ENCODE measurements around the gene JHY.

JHY gene

DNA sequence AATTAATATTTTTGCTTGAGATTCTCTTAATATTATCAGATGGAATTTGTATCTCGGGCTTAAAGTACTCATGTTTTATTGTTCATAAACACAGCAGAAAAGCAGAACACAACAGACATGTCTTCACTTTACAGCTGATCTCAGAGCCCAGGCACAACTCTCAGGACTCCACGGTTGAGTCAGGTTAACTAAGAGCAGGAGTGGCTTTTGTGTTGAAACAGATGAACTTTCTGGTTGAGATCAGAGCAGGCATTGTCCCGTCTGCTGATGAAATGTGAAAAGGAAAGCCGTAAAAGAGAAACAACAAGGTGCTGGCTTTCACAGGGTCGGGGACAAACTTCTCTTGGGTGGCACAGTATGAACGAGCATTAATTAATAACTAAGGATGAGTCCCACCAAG lies 49.0 kb downstream of the JHY start:
- Histone ChIP-seq H3K4me1 (ENCODE audit: control insufficient read depth, insufficient read depth, low read length, poor library complexity, severe bottlenecking) (no peaks in the 10 kb centered on the region), H3K36me3 (ENCODE audit: control insufficient read depth, insufficient read depth, low read length) (no peaks in the 10 kb centered on the region), H3K4me3 (ENCODE audit: insufficient read depth, low read depth, low read length, poor library complexity, severe bottlenecking) (no peak overlapping the region), H3K27ac (ENCODE audit: insufficient read depth, low read length, poor library complexity, severe bottlenecking) (no peak overlapping the region), H3K9me3 (ENCODE audit: control insufficient read depth, low read length) (no peaks in the 10 kb centered on the region), H3K27me3 (replicated peaks; ENCODE audit: control insufficient read depth, insufficient read depth, low read length, poor library complexity, severe bottlenecking) (no peaks in the 10 kb centered on the region)
- no peak for DNase-seq

DNA sequence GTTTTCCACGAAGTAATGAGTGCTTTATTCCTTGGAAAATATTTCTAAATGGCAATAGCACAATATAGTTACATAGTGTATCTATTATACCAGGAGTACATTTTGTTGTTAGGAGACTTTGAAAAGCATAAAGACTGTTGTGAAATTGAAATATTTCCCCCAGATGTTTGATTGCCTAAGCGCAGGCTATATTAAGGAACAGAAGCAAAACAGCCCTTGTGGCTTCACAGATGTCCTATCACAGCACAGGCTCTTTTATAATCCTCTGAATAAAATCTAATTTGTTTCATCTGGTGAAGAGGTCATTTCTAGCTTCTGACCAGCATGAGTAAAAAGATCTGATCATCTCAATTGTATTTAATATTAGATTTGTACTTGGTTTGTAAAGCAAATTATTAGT lies 50.9 kb downstream of the JHY start:
- Histone ChIP-seq H3K4me3 (ENCODE audit: insufficient read depth, low read depth, low read length, poor library complexity, severe bottlenecking) (no peak overlapping the region), H3K27me3 (replicated peaks; ENCODE audit: control insufficient read depth, insufficient read depth, low read length, poor library complexity, severe bottlenecking) (no peaks in the 10 kb centered on the region), H3K9me3 (ENCODE audit: control insufficient read depth, low read length) (no peaks in the 10 kb centered on the region), H3K36me3 (ENCODE audit: control insufficient read depth, insufficient read depth, low read length) (no peaks in the 10 kb centered on the region), H3K4me1 (ENCODE audit: control insufficient read depth, insufficient read depth, low read length, poor library complexity, severe bottlenecking) (no peaks in the 10 kb centered on the region), H3K27ac (ENCODE audit: insufficient read depth, low read length, poor library complexity, severe bottlenecking) (no peak overlapping the region)
- DNase-seq = no peak

- Histone ChIP-seq H3K27me3 (replicated peaks; ENCODE audit: control insufficient read depth, insufficient read depth, low read length, poor library complexity, severe bottlenecking) (no peaks in the 10 kb centered on the region), H3K9me3 (ENCODE audit: control insufficient read depth, low read length) (no peaks in the 10 kb centered on the region), H3K4me1 (ENCODE audit: control insufficient read depth, insufficient read depth, low read length, poor library complexity, severe bottlenecking) (no peaks in the 10 kb centered on the region), H3K36me3 (ENCODE audit: control insufficient read depth, insufficient read depth, low read length) (no peaks in the 10 kb centered on the region), H3K27ac (ENCODE audit: insufficient read depth, low read length, poor library complexity, severe bottlenecking) (no peak overlapping the region), H3K4me3 (ENCODE audit: insufficient read depth, low read depth, low read length, poor library complexity, severe bottlenecking) (no peak overlapping the region)
- DNase-seq = no peak
Measured at GRCh38 chr11:122937983-122938382, 55.4 kb downstream of the JHY start.

DNA sequence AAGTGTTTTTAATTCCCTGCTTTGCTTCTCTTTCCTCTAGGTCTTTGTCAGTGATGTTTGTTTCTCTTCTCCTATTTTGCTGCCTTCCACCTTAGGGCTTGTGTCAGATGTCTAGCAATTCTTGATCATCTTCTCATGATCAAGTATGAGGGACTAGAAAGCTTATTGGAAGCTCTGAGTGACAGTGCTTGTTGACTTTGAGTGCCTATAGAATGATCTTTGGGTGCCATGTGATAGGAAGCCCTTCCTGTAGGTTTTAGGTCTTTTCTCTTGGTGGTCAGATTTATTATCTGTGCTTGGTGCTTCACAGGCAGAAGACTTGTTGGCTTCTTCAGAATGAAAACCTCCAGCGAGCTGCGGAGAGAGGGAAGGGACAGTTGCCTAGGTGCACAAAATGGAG lies 56.0 kb downstream of the JHY start:
- no peaks in the 10 kb centered on the region for H3K27me3 ChIP-seq (replicated peaks; ENCODE audit: control insufficient read depth, insufficient read depth, low read length, poor library complexity, severe bottlenecking)
- DNase-seq = no peak
- H3K4me1 ChIP-seq (ENCODE audit: control insufficient read depth, insufficient read depth, low read length, poor library complexity, severe bottlenecking) = no peaks in the 10 kb centered on the region
- H3K4me3 ChIP-seq (ENCODE audit: insufficient read depth, low read depth, low read length, poor library complexity, severe bottlenecking) = no peak overlapping the region
- H3K27ac ChIP-seq (ENCODE audit: insufficient read depth, low read length, poor library complexity, severe bottlenecking) = no peak overlapping the region
- H3K9me3 ChIP-seq (ENCODE audit: control insufficient read depth, low read length) = no peaks in the 10 kb centered on the region
- no peaks in the 10 kb centered on the region for H3K36me3 ChIP-seq (ENCODE audit: control insufficient read depth, insufficient read depth, low read length)

- Histone ChIP-seq H3K27me3 (replicated peaks; ENCODE audit: control insufficient read depth, insufficient read depth, low read length, poor library complexity, severe bottlenecking) (no peaks in the 10 kb centered on the region), H3K4me3 (ENCODE audit: insufficient read depth, low read depth, low read length, poor library complexity, severe bottlenecking) (no peak overlapping the region), H3K36me3 (ENCODE audit: control insufficient read depth, insufficient read depth, low read length) (no peaks in the 10 kb centered on the region), H3K4me1 (ENCODE audit: control insufficient read depth, insufficient read depth, low read length, poor library complexity, severe bottlenecking) (no peaks in the 10 kb centered on the region), H3K9me3 (ENCODE audit: control insufficient read depth, low read length) (no peaks in the 10 kb centered on the region), H3K27ac (ENCODE audit: insufficient read depth, low read length, poor library complexity, severe bottlenecking) (no peak overlapping the region)
- no peak for DNase-seq
Measured at GRCh38 chr11:122951211-122951610, 68.7 kb downstream of the JHY start.

- H3K4me3 ChIP-seq (ENCODE audit: insufficient read depth, low read depth, low read length, poor library complexity, severe bottlenecking) = no peak overlapping the region
- no peak for DNase-seq
- H3K36me3 ChIP-seq (ENCODE audit: control insufficient read depth, insufficient read depth, low read length) = no peaks in the 10 kb centered on the region
- no peaks in the 10 kb centered on the region for H3K4me1 ChIP-seq (ENCODE audit: control insufficient read depth, insufficient read depth, low read length, poor library complexity, severe bottlenecking)
- H3K9me3 ChIP-seq (ENCODE audit: control insufficient read depth, low read length) = no peaks in the 10 kb centered on the region
- no peak overlapping the region for H3K27ac ChIP-seq (ENCODE audit: insufficient read depth, low read length, poor library complexity, severe bottlenecking)
- no peaks in the 10 kb centered on the region for H3K27me3 ChIP-seq (replicated peaks; ENCODE audit: control insufficient read depth, insufficient read depth, low read length, poor library complexity, severe bottlenecking)
Measured at GRCh38 chr11:122954455-122954854, 71.9 kb downstream of the JHY start.

- Histone ChIP-seq H3K36me3 (ENCODE audit: control insufficient read depth, insufficient read depth, low read length) (no peaks in the 10 kb centered on the region), H3K27me3 (replicated peaks; ENCODE audit: control insufficient read depth, insufficient read depth, low read length, poor library complexity, severe bottlenecking) (peaks cover 4% of the 10 kb centered on the region), H3K4me3 (ENCODE audit: insufficient read depth, low read depth, low read length, poor library complexity, severe bottlenecking) (no peak overlapping the region), H3K9me3 (ENCODE audit: control insufficient read depth, low read length) (no peaks in the 10 kb centered on the region), H3K27ac (ENCODE audit: insufficient read depth, low read length, poor library complexity, severe bottlenecking) (no peak overlapping the region), H3K4me1 (ENCODE audit: control insufficient read depth, insufficient read depth, low read length, poor library complexity, severe bottlenecking) (no peaks in the 10 kb centered on the region)
- no peak for DNase-seq
Measured at GRCh38 chr11:122963961-122964360, 81.4 kb downstream of the JHY start.

DNA sequence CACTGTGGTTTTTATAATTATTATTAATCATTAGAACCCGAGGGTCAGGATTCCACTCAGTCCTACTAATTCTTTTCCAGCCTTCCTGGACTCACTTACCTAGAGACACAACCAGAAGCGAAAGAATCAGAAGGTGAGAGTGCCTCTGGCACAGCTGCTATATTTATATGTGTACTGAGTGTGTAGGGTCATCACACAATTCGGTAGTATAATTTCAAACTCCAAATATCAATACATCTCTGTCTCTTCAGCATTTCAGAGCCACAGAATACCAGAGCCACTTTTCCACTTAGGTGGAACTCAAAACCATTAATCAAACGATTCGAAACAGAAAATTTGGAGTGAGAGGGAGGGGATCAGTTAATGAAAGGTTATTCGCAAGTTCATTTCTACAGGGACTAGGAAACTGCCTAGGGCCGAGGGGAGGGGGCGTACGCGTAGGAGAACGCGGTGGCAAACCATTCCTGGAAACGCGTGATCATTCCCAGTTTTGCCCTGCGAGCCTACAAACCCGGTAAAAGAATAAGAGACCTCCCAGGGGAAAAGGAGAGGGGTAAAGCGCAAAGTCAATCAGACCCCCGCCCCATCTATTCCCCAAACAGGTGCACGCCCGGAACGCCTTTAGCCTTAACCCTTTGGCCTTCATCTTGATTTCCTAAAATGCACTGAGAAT lies 93.6 kb downstream of the JHY start:
- no peak overlapping the region for H3K4me3 ChIP-seq (ENCODE audit: insufficient read depth, low read depth, low read length, poor library complexity, severe bottlenecking)
- no peaks in the 10 kb centered on the region for H3K4me1 ChIP-seq (ENCODE audit: control insufficient read depth, insufficient read depth, low read length, poor library complexity, severe bottlenecking)
- H3K27ac ChIP-seq (ENCODE audit: insufficient read depth, low read length, poor library complexity, severe bottlenecking) = no peak overlapping the region
- H3K9me3 ChIP-seq (ENCODE audit: control insufficient read depth, low read length) = no peaks in the 10 kb centered on the region
- peaks cover 43% of the 10 kb centered on the region for H3K27me3 ChIP-seq (replicated peaks; ENCODE audit: control insufficient read depth, insufficient read depth, low read length, poor library complexity, severe bottlenecking)
- DNase-seq = no peak
- no peaks in the 10 kb centered on the region for H3K36me3 ChIP-seq (ENCODE audit: control insufficient read depth, insufficient read depth, low read length)

DNA sequence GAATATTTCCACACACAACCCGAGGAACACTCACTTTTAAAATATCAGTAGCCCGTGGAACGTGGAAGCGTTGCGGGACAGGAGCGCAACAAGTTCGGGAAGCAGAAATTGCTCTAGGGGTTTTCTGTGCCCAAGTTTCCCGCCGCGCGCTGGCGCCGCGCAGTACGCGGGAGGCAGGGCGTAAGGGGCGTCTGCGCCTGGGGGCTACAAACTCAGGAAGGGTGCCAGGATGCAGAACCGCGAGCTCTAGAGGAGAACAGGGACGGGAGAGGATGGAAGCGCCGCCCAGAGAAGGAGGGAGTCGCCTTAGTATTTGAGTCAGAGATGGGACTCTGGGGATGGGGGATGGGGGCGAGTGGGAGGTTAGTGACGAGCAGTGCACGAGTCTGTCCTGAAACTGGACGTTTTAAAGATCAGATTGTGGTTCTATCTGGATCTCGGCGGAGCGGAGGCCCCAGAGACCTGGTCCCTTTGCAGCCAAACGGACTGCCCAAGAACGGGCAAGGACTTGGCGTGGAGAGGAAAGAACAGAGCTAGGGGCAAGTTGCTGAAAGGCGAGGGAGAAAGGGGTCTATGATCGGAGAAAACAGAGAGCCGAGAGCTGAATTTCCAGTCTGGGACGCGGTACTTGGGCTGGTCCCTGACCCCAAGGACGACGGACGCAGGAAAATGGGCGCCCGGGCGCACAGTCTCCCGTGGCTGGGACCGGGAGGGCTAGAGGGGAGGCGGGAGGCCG lies 94.3 kb downstream of the JHY start:
- no peak overlapping the region for H3K27ac ChIP-seq (ENCODE audit: insufficient read depth, low read length, poor library complexity, severe bottlenecking)
- no peak for DNase-seq
- no peaks in the 10 kb centered on the region for H3K4me1 ChIP-seq (ENCODE audit: control insufficient read depth, insufficient read depth, low read length, poor library complexity, severe bottlenecking)
- no peaks in the 10 kb centered on the region for H3K9me3 ChIP-seq (ENCODE audit: control insufficient read depth, low read length)
- H3K4me3 ChIP-seq (ENCODE audit: insufficient read depth, low read depth, low read length, poor library complexity, severe bottlenecking) = no peak overlapping the region
- no peaks in the 10 kb centered on the region for H3K36me3 ChIP-seq (ENCODE audit: control insufficient read depth, insufficient read depth, low read length)
- peaks cover 50% of the 10 kb centered on the region for H3K27me3 ChIP-seq (replicated peaks; ENCODE audit: control insufficient read depth, insufficient read depth, low read length, poor library complexity, severe bottlenecking)

GRCh38 chr11:122977470-122978298 lies 95.1 kb downstream of the JHY start:
- Histone ChIP-seq H3K27ac (ENCODE audit: insufficient read depth, low read length, poor library complexity, severe bottlenecking) (no peak overlapping the region), H3K27me3 (replicated peaks; ENCODE audit: control insufficient read depth, insufficient read depth, low read length, poor library complexity, severe bottlenecking) (peaks cover 58% of the 10 kb centered on the region), H3K9me3 (ENCODE audit: control insufficient read depth, low read length) (no peaks in the 10 kb centered on the region), H3K4me1 (ENCODE audit: control insufficient read depth, insufficient read depth, low read length, poor library complexity, severe bottlenecking) (no peaks in the 10 kb centered on the region), H3K36me3 (ENCODE audit: control insufficient read depth, insufficient read depth, low read length) (no peaks in the 10 kb centered on the region), H3K4me3 (ENCODE audit: insufficient read depth, low read depth, low read length, poor library complexity, severe bottlenecking) (no peak overlapping the region)
- DNase-seq = no peak

Measured in effector memory CD4-positive, alpha-beta T cell (primary cell).